OCI-LY1 (cell line): ENCODE results near the gene MARK2.
A peak's percentile ranks its signal among the peaks of the same experiment; 100 is the strongest.
"Not testable (repeated sequence)": the region's sequence is repeated elsewhere in the genome, so short reads cannot be mapped to it uniquely, and the experiment has no call there.

ENCODE experiments used
- H2AFZ ChIP-seq: fragments of 200-600 bp; sonication (generic), shearing (Covaris generic); 2 replicates; pipeline ENCODE4 v1.6.0; 2014; ENCODE audit warnings: antibody characterized with exemption, mild to moderate bottlenecking, low read length
- H3F3A ChIP-seq: fragments of 200-600 bp; sonication (generic), shearing (Covaris generic); 2 replicates; pipeline ENCODE4 v1.6.0; 2014; ENCODE audit warnings: mild to moderate bottlenecking, antibody characterized with exemption, low read length, moderate library complexity; ENCODE audit not compliant: insufficient read depth
- H3K27ac ChIP-seq: fragments of 200-600 bp; sonication (generic); 2 replicates; pipeline ENCODE4 v1.5.1; 2014; ENCODE audit warnings: low read length, mixed run types, mild to moderate bottlenecking, low read depth; ENCODE audit not compliant: poor library complexity, severe bottlenecking
- H3K27me3 ChIP-seq: fragments of 200-600 bp; sonication (generic); 2 replicates; pipeline ENCODE4 v1.6.0; 2014; ENCODE audit warnings: antibody characterized with exemption, mild to moderate bottlenecking, low read length, moderate library complexity; ENCODE audit not compliant: insufficient read depth
- H3K36me3 ChIP-seq: fragments of 200-600 bp; sonication (generic); 2 replicates; pipeline ENCODE4 v1.6.1; 2014; ENCODE audit warnings: mild to moderate bottlenecking, antibody characterized with exemption, low read length, moderate library complexity, mixed read lengths; ENCODE audit not compliant: insufficient read depth
- H3K4me1 ChIP-seq: fragments of 200-600 bp; sonication (generic); 2 replicates; pipeline ENCODE4 v1.5.1; 2014; ENCODE audit warnings: mild to moderate bottlenecking, low read length, moderate library complexity; ENCODE audit not compliant: insufficient read depth, severe bottlenecking
- H3K4me2 ChIP-seq: fragments of 200-600 bp; sonication (generic), shearing (Covaris generic); 2 replicates; pipeline ENCODE4 v1.6.1; 2014; ENCODE audit warnings: low read length
- H3K4me3 ChIP-seq: fragments of 200-600 bp; sonication (generic); 2 replicates; pipeline ENCODE4 v1.5.1; 2014; ENCODE audit warnings: low read length, low read depth, mild to moderate bottlenecking, mixed read lengths; ENCODE audit not compliant: poor library complexity, severe bottlenecking
- H3K79me2 ChIP-seq: fragments of 200-600 bp; shearing (Covaris generic); 2 replicates; pipeline ENCODE4 v1.6.1; 2016; ENCODE audit warnings: mixed run types, low read length, mixed read lengths; ENCODE audit not compliant: insufficient read depth
- H3K9ac ChIP-seq: fragments of 200-600 bp; sonication (generic), shearing (Covaris generic); 2 replicates; pipeline ENCODE4 v1.6.1; 2014; ENCODE audit warnings: mild to moderate bottlenecking, low read length, mixed read lengths
- H3K9me2 ChIP-seq: fragments of 200-600 bp; sonication (generic), shearing (Covaris generic); 2 replicates; pipeline ENCODE4 v1.6.1; 2014; ENCODE audit warnings: low read depth, mild to moderate bottlenecking, low read length, mixed read lengths
- H3K9me3 ChIP-seq: fragments of 200-600 bp; shearing (Covaris generic); 2 replicates; pipeline ENCODE4 v1.6.1; 2014; ENCODE audit warnings: low read length, mixed read lengths
- H4K20me1 ChIP-seq: fragments of 200-600 bp; sonication (generic), shearing (Covaris generic); 2 replicates; pipeline ENCODE4 v1.6.0; 2016; ENCODE audit warnings: mild to moderate bottlenecking, low read length; ENCODE audit not compliant: insufficient read depth
- CTCF ChIP-seq: fragments of 200-600 bp; sonication (generic), shearing (Covaris generic); IDR thresholded peaks from 2 replicates; pipeline ENCODE4 v1.5.1; 2017; ENCODE audit warnings: mild to moderate bottlenecking, antibody characterized with exemption, low read length, moderate library complexity, mixed read lengths
- EZH2 ChIP-seq: fragments of 200-600 bp; sonication (generic), shearing (Covaris generic); IDR thresholded peaks from 2 replicates; pipeline ENCODE4 v1.8.0; 2017; ENCODE audit warnings: borderline replicate concordance, mixed run types, mild to moderate bottlenecking, antibody characterized with exemption, low read length, moderate library complexity, mixed read lengths

MARK2 gene

GRCh38 chr11:63862923-63863322, 24.0 kb downstream of the MARK2 start:
- Histone ChIP-seq H3K27me3 (no peaks in the 10 kb centered on the region), H3K36me3 (peaks cover 27% of the 10 kb centered on the region; the same call in 1 of the 2 replicates), H3K9me2 (no peaks in the 10 kb centered on the region), H3K79me2 (peaks cover 28% of the 10 kb centered on the region), H3K9ac (peak overlapping the region; percentile 7; the same call in 1 of the 2 replicates), H3K4me3 (no peak overlapping the region), H4K20me1 (no peaks in the 10 kb centered on the region), H3K4me2 (no peak overlapping the region), H3K27ac (peak overlapping the region; percentile 53), H3F3A (no peaks in the 10 kb centered on the region), H3K9me3 (no peaks in the 10 kb centered on the region), H2AFZ (no peak overlapping the region), H3K4me1 (peaks cover 35% of the 10 kb centered on the region)
- TF ChIP-seq CTCF (no peak), EZH2 (no peak)

- not testable (repeated sequence) for H3K4me3 ChIP-seq, H3K9me3 ChIP-seq, H4K20me1 ChIP-seq, H3K9me2 ChIP-seq, H3K4me2 ChIP-seq, H3K27me3 ChIP-seq, H3K27ac ChIP-seq, H2AFZ ChIP-seq, H3F3A ChIP-seq, H3K9ac ChIP-seq
- peaks cover 33% of the 10 kb centered on the region; the same call in 1 of the 2 replicates for H3K36me3 ChIP-seq
- H3K4me1 ChIP-seq: peaks cover 39% of the 10 kb centered on the region
- peaks cover 34% of the 10 kb centered on the region for H3K79me2 ChIP-seq
These were observed 24.7 kb downstream of the MARK2 start for GRCh38 chr11:63863620-63864019.

GRCh38 chr11:63866211-63866610, 27.3 kb downstream of the MARK2 start:
- Histone ChIP-seq H4K20me1 (no peaks in the 10 kb centered on the region), H3K36me3 (peaks cover 39% of the 10 kb centered on the region; the same call in 1 of the 2 replicates), H3K79me2 (peaks cover 27% of the 10 kb centered on the region), H3K9me3 (no peaks in the 10 kb centered on the region), H3K4me3 (no peak overlapping the region), H3K27ac (peak overlapping the region; percentile 6), H3K9ac (peak overlapping the region; percentile 31; the same call in 1 of the 2 replicates), H2AFZ (no peak overlapping the region), H3F3A (no peaks in the 10 kb centered on the region), H3K27me3 (no peaks in the 10 kb centered on the region), H3K4me1 (peaks cover 53% of the 10 kb centered on the region), H3K9me2 (no peaks in the 10 kb centered on the region), H3K4me2 (peak overlapping the region; percentile 22; the same call in 1 of the 2 replicates)
- TF ChIP-seq CTCF: no peak
- no peak for TF ChIP-seq EZH2

- Histone ChIP-seq H3K4me1 (peaks cover 56% of the 10 kb centered on the region), H3K79me2 (peaks cover 27% of the 10 kb centered on the region), H3F3A (no peaks in the 10 kb centered on the region), H3K36me3 (peaks cover 34% of the 10 kb centered on the region; the same call in 1 of the 2 replicates), H3K4me3 (no peak overlapping the region), H3K9ac (no peak overlapping the region), H3K27ac (no peak overlapping the region), H4K20me1 (no peaks in the 10 kb centered on the region), H2AFZ (no peak overlapping the region), H3K9me2 (no peaks in the 10 kb centered on the region), H3K4me2 (no peak overlapping the region), H3K9me3 (no peaks in the 10 kb centered on the region), H3K27me3 (no peaks in the 10 kb centered on the region)
- no peak for TF ChIP-seq CTCF
- no peak for TF ChIP-seq EZH2
These were observed 28.6 kb downstream of the MARK2 start for GRCh38 chr11:63867511-63867910.
